SJCRH30 (cell line): ENCODE measurements around the gene HNRNPLL. TPM values are rescaled to one million over a fixed set of nuclear protein-coding genes. Genes with fewer than 3 reads are reported as not detected.
"Not testable (repeated sequence)": the region's sequence is repeated elsewhere in the genome, so short reads cannot be mapped to it uniquely, and the experiment has no call there.

Experiments
- DNase-seq, 2 experiments: peaks; one replicate each; pipeline ENCODE4 v3.0.0-alpha.2; 2015 to 2020
- H3K27ac ChIP-seq: fragments of 250-450 bp; sonication (Bioruptor Pico); 2 replicates; pipeline ENCODE4 v1.5.1; 2020; ENCODE audit warnings: mild to moderate bottlenecking, moderate library complexity
- H3K27me3 ChIP-seq: fragments of 250-450 bp; sonication (Bioruptor Pico); 2 replicates; pipeline ENCODE4 v1.5.1; 2020; ENCODE audit warnings: mild to moderate bottlenecking, moderate library complexity
- H3K36me3 ChIP-seq: fragments of 250-450 bp; sonication (Bioruptor Pico); 2 replicates; pipeline ENCODE4 v1.5.1; 2020; ENCODE audit warnings: mild to moderate bottlenecking, moderate library complexity
- H3K4me1 ChIP-seq: fragments of 250-450 bp; sonication (Bioruptor Pico); 2 replicates; pipeline ENCODE4 v1.5.1; 2020; ENCODE audit warnings: mild to moderate bottlenecking, moderate library complexity
- H3K4me3 ChIP-seq: fragments of 250-450 bp; sonication (Bioruptor Pico); 2 replicates; pipeline ENCODE4 v1.5.1; 2020; ENCODE audit warnings: mild to moderate bottlenecking, moderate library complexity
- H3K9me3 ChIP-seq: fragments of 250-450 bp; sonication (Bioruptor Pico); replicated peaks from 2 replicates; pipeline ENCODE4 v1.5.1; 2020; ENCODE audit warnings: mild to moderate bottlenecking, moderate library complexity
- total RNA-seq: library from RNA; depleted of rRNA; stranded (reverse); fragments of >200 nt; shearing (Covaris generic); gene quantifications from 2 replicates; pipeline ENCODE4 v1.2.3, GENCODE V29; 2014; rRNA removed

HNRNPLL gene
- total RNA-seq, result 58.1 and 65.6 TPM in 2 replicates

GRCh38 chr2:38602732-38603401, at the start of gene HNRNPLL:
TSS of gene HNRNPLL (minus strand) at chr2:38602928. CDS start at chr2:38602626, 302 bp downstream.
- Histone ChIP-seq H3K4me3 (peak within 1 kb of the TSS; percentile 95), H3K36me3 (no peaks in the 10 kb centered on the region), H3K9me3 (no peaks in the 10 kb centered on the region), H3K27ac (peak within 1 kb of the TSS; percentile 79), H3K4me1 (peaks cover 38% of the 10 kb centered on the region), H3K27me3 (no peaks in the 10 kb centered on the region)
- peak; percentile 99 for DNase-seq

GRCh38 chr2:38650717-38651116, 48.0 kb upstream of the HNRNPLL start:
- Histone ChIP-seq H3K4me3 (no peak overlapping the region), H3K36me3 (no peaks in the 10 kb centered on the region), H3K4me1 (peaks cover 18% of the 10 kb centered on the region), H3K9me3 (no peaks in the 10 kb centered on the region), H3K27me3 (no peaks in the 10 kb centered on the region), H3K27ac (no peak overlapping the region)
- DNase-seq, result no peak

GRCh38 chr2:38650012-38650411, 47.3 kb upstream of the HNRNPLL start:
- H3K4me1 ChIP-seq, result peaks cover 11% of the 10 kb centered on the region
- H3K9me3 ChIP-seq, result no peaks in the 10 kb centered on the region
- DNase-seq, result no peak
- H3K27ac ChIP-seq, result no peak overlapping the region
- H3K36me3 ChIP-seq, result no peaks in the 10 kb centered on the region
- H3K4me3 ChIP-seq, result no peak overlapping the region
- no peaks in the 10 kb centered on the region for H3K27me3 ChIP-seq

- no peak for DNase-seq
- Histone ChIP-seq H3K4me1 (peaks cover 3% of the 10 kb centered on the region), H3K4me3 (no peak overlapping the region), H3K27me3 (no peaks in the 10 kb centered on the region), H3K36me3 (no peaks in the 10 kb centered on the region), H3K27ac (no peak overlapping the region), H3K9me3 (no peaks in the 10 kb centered on the region)
Measured at GRCh38 chr2:38649176-38649728, 46.5 kb upstream of the HNRNPLL start.

- Histone ChIP-seq H3K27me3 (no peaks in the 10 kb centered on the region), H3K27ac (no peak overlapping the region), H3K4me1 (no peaks in the 10 kb centered on the region), H3K4me3 (no peak overlapping the region), H3K36me3 (no peaks in the 10 kb centered on the region), H3K9me3 (peaks cover 5% of the 10 kb centered on the region; the same call in 1 of the 2 replicates)
- peak in 1 of 2 experiments; percentile 29 for DNase-seq
Measured at GRCh38 chr2:38648107-38648761, 45.5 kb upstream of the HNRNPLL start.

GRCh38 chr2:38643683-38644511, 41.2 kb upstream of the HNRNPLL start:
- H3K4me3 ChIP-seq, H3K27me3 ChIP-seq, H3K27ac ChIP-seq, DNase-seq, H3K9me3 ChIP-seq, H3K4me1 ChIP-seq, H3K36me3 ChIP-seq: not testable (repeated sequence)

- no peak for DNase-seq
- Histone ChIP-seq H3K9me3 (peaks cover 5% of the 10 kb centered on the region; the same call in 1 of the 2 replicates), H3K27ac (no peak overlapping the region), H3K27me3 (no peaks in the 10 kb centered on the region), H3K4me3 (no peak overlapping the region), H3K4me1 (no peaks in the 10 kb centered on the region), H3K36me3 (no peaks in the 10 kb centered on the region)
Measured at GRCh38 chr2:38643021-38643671, 40.4 kb upstream of the HNRNPLL start.

GRCh38 chr2:38642373-38643017, 39.8 kb upstream of the HNRNPLL start:
- H3K4me1 ChIP-seq, H3K36me3 ChIP-seq, DNase-seq, H3K4me3 ChIP-seq, H3K27ac ChIP-seq, H3K27me3 ChIP-seq, H3K9me3 ChIP-seq: not testable (repeated sequence)

GRCh38 chr2:38636069-38636468, 33.3 kb upstream of the HNRNPLL start:
- H3K4me3 ChIP-seq, result no peak overlapping the region
- 0 out of 2 replicates have a peak, but pooled peaks cover 3% of the 10 kb centered on the region for H3K9me3 ChIP-seq
- H3K36me3 ChIP-seq, result no peaks in the 10 kb centered on the region
- DNase-seq, result no peak
- H3K27ac ChIP-seq, result no peak overlapping the region
- peaks cover 15% of the 10 kb centered on the region for H3K4me1 ChIP-seq
- H3K27me3 ChIP-seq, result no peaks in the 10 kb centered on the region

GRCh38 chr2:38635139-38635538, 32.4 kb upstream of the HNRNPLL start:
- Histone ChIP-seq H3K27ac (no peak overlapping the region), H3K4me3 (no peak overlapping the region), H3K27me3 (no peaks in the 10 kb centered on the region), H3K4me1 (peaks cover 15% of the 10 kb centered on the region), H3K36me3 (no peaks in the 10 kb centered on the region), H3K9me3 (0 out of 2 replicates have a peak, but pooled peaks cover 3% of the 10 kb centered on the region)
- DNase-seq, result no peak

- H3K27ac ChIP-seq, result no peak overlapping the region
- H3K9me3 ChIP-seq, result 0 out of 2 replicates have a peak, but pooled peaks cover 3% of the 10 kb centered on the region
- H3K27me3 ChIP-seq, result no peaks in the 10 kb centered on the region
- no peaks in the 10 kb centered on the region for H3K36me3 ChIP-seq
- H3K4me1 ChIP-seq, result peaks cover 15% of the 10 kb centered on the region
- DNase-seq, result peak in 1 of 2 experiments; percentile 59
- no peak overlapping the region for H3K4me3 ChIP-seq
Measured at GRCh38 chr2:38634684-38635083, 32.0 kb upstream of the HNRNPLL start.

GRCh38 chr2:38633895-38634294, 31.2 kb upstream of the HNRNPLL start:
- Histone ChIP-seq H3K36me3 (no peaks in the 10 kb centered on the region), H3K9me3 (0 out of 2 replicates have a peak, but pooled peaks cover 3% of the 10 kb centered on the region), H3K27ac (no peak overlapping the region), H3K4me3 (no peak overlapping the region), H3K27me3 (no peaks in the 10 kb centered on the region), H3K4me1 (peaks cover 15% of the 10 kb centered on the region)
- DNase-seq, result no peak

GRCh38 chr2:38632980-38633379, 30.3 kb upstream of the HNRNPLL start:
- Histone ChIP-seq H3K36me3 (no peaks in the 10 kb centered on the region), H3K9me3 (0 out of 2 replicates have a peak, but pooled peaks cover 3% of the 10 kb centered on the region), H3K27ac (no peak overlapping the region), H3K4me1 (peaks cover 15% of the 10 kb centered on the region), H3K27me3 (no peaks in the 10 kb centered on the region), H3K4me3 (no peak overlapping the region)
- DNase-seq, result no peak

GRCh38 chr2:38631976-38632375, 29.2 kb upstream of the HNRNPLL start:
- no peak overlapping the region for H3K27ac ChIP-seq
- H3K4me3 ChIP-seq, result no peak overlapping the region
- no peaks in the 10 kb centered on the region for H3K27me3 ChIP-seq
- H3K4me1 ChIP-seq, result peaks cover 15% of the 10 kb centered on the region
- H3K36me3 ChIP-seq, result no peaks in the 10 kb centered on the region
- DNase-seq, result no peak
- H3K9me3 ChIP-seq, result 0 out of 2 replicates have a peak, but pooled peaks cover 3% of the 10 kb centered on the region
